Keratinocyte (primary cell): ENCODE measurements around the gene SH3PXD2B. TPM values are rescaled to one million over a fixed set of nuclear protein-coding genes. Genes with fewer than 3 reads are reported as not detected.

Experiments
- DNase-seq: peaks from one replicate; pipeline ENCODE4 v3.0.0-alpha.2; 2011; ENCODE audit warnings: low read depth, missing footprints, low spot score
- FAIRE-seq: peaks from 2 replicates; lab custom pipeline; 2011; peaks lifted over from hg19 to GRCh38; lab: Jason Lieb, UNC
- H2AFZ ChIP-seq: 2 replicates; pipeline ENCODE4 v1.6.0; 2012; ENCODE audit warnings: low read length, control low read depth, inconsistent platforms; ENCODE audit not compliant: control insufficient read depth
- H3K27ac ChIP-seq: 2 replicates; pipeline ENCODE4 v1.5.1; 2011; ENCODE audit warnings: low read length; ENCODE audit not compliant: control insufficient read depth, insufficient read depth
- H3K27me3 ChIP-seq: 3 replicates; pipeline ENCODE4 v1.6.0; 2011; ENCODE audit warnings: low read length; ENCODE audit not compliant: control insufficient read depth, insufficient read depth; ENCODE audit errors: extremely low read depth
- H3K36me3 ChIP-seq, 2 experiments: 2 replicates in 1 of 2; 3 replicates in 1 of 2; pipeline ENCODE4 v1.5.1; 2011; ENCODE audit warnings: low read length in 2 of 2, mild to moderate bottlenecking in 1 of 2; ENCODE audit not compliant: control insufficient read depth in 2 of 2, insufficient read depth in 2 of 2; ENCODE audit errors: extremely low read depth in 1 of 2
- H3K4me1 ChIP-seq: 3 replicates; pipeline ENCODE4 v1.5.1; 2011; ENCODE audit warnings: low read length; ENCODE audit not compliant: control insufficient read depth, insufficient read depth; ENCODE audit errors: extremely low read depth
- H3K4me2 ChIP-seq: 3 replicates; pipeline ENCODE4 v1.6.0; 2011; ENCODE audit warnings: low read depth, low read length; ENCODE audit not compliant: control insufficient read depth, insufficient read depth; ENCODE audit errors: extremely low read depth
- H3K4me3 ChIP-seq, 3 experiments: fragments of 200-600 bp in 1 of 3; sonication (generic) in 1 of 3; 2 replicates in 2 of 3; 3 replicates in 1 of 3; pipeline ENCODE4 v1.5.1; 2011 to 2016; ENCODE audit warnings: low read length in 3 of 3, mild to moderate bottlenecking in 3 of 3, control low read depth in 2 of 3, inconsistent platforms in 1 of 3, low read depth in 1 of 3, mixed read lengths in 1 of 3, mixed run types in 1 of 3, moderate library complexity in 1 of 3; ENCODE audit not compliant: control insufficient read depth in 2 of 3, insufficient read depth in 2 of 3; ENCODE audit errors: extremely low read depth in 1 of 3
- H3K79me2 ChIP-seq: 2 replicates; pipeline ENCODE4 v1.6.0; 2012; ENCODE audit warnings: low read length; ENCODE audit not compliant: control insufficient read depth, insufficient read depth
- H3K9ac ChIP-seq: 3 replicates; pipeline ENCODE4 v1.6.0; 2011; ENCODE audit warnings: low read length; ENCODE audit not compliant: control insufficient read depth, insufficient read depth; ENCODE audit errors: extremely low read depth
- H3K9me1 ChIP-seq: 3 replicates; pipeline ENCODE4 v1.6.0; 2011; ENCODE audit warnings: low read length; ENCODE audit not compliant: control insufficient read depth, insufficient read depth; ENCODE audit errors: extremely low read depth
- H3K9me3 ChIP-seq: 2 replicates; pipeline ENCODE4 v1.5.1; 2012; ENCODE audit warnings: low read depth, low read length; ENCODE audit not compliant: control insufficient read depth
- H4K20me1 ChIP-seq: 3 replicates; pipeline ENCODE4 v1.6.0; 2011; ENCODE audit warnings: low read length; ENCODE audit not compliant: control insufficient read depth, insufficient read depth; ENCODE audit errors: extremely low read depth
- EZH2 ChIP-seq: IDR thresholded peaks from one replicate; pipeline ENCODE4 v1.6.1; 2012; ENCODE audit warnings: inconsistent platforms, mild to moderate bottlenecking, low read length, moderate library complexity
- dilution Hi-C: fragments of 300-500 bp; cut with MboI; formaldehyde crosslinking; loops from one replicate; pipeline ENCODE4 v1.7.0; 2020; ENCODE audit warnings: low sequenced_read_pairs; ENCODE audit not compliant: extremely low pct_ligation_motif_present
- polyA plus RNA-seq, 5 experiments: library from polyadenylated mRNA; depleted of rRNA in 3 of 5; stranded (reverse) in 3 of 5; stranded (forward) in 1 of 5; unstranded in 1 of 5; fragments of >200 nt; gene quantifications; 1 replicate in 1 of 5; 2 replicates in 3 of 5; 3 replicates in 1 of 5; pipeline versions ENCODE4 v1.2.1 to v1.2.3, GENCODE V29; 2011 to 2012; ENCODE audit warnings: missing spikeins in 2 of 5, low read depth in 1 of 5, low replicate concordance in 1 of 5
- TF ChIP-seq, protein P1 (sequence below), 3 experiments: IDR thresholded peaks in 1 of 3; conservative IDR thresholded peaks in 1 of 3; optimal IDR thresholded peaks in 1 of 3; 2 replicates in 2 of 3; 3 replicates in 1 of 3; pipeline versions ENCODE3 to v1.5.1; 2011; ENCODE audit warnings: low read length in 3 of 3, mild to moderate bottlenecking in 3 of 3, moderate library complexity in 2 of 3, control low read depth in 1 of 3, inconsistent platforms in 1 of 3; ENCODE audit not compliant: insufficient read depth in 2 of 3; ENCODE audit errors: extremely low read depth in 1 of 3

The SH3PXD2B gene
- polyA plus RNA-seq, 1 donor (not counting 4 experiments of a cell fraction or from before 2014, with no cell fraction given): 17.3 TPM

GRCh38 chr5:172445866-172446265, 8.5 kb downstream of the SH3PXD2B start:
- Histone ChIP-seq H3K9me3 (no peaks in the 10 kb centered on the region), H3K27ac (no peak overlapping the region), H3K27me3 (no peaks in the 10 kb centered on the region), H3K79me2 (peaks cover 29% of the 10 kb centered on the region), H3K36me3 (peaks cover 0 to 1% of the 10 kb centered on the region in 2 experiments), H3K4me2 (no peak overlapping the region), H3K9ac (no peak overlapping the region), H3K9me1 (peaks cover 1% of the 10 kb centered on the region), H2AFZ (no peak overlapping the region), H3K4me3 (no peak overlapping the region), H4K20me1 (peaks cover 45% of the 10 kb centered on the region), H3K4me1 (peaks cover 26% of the 10 kb centered on the region)
- DNase-seq (no peak), FAIRE-seq (no peak)
- TF ChIP-seq EZH2: no peak
- TF ChIP-seq, protein P1, sequence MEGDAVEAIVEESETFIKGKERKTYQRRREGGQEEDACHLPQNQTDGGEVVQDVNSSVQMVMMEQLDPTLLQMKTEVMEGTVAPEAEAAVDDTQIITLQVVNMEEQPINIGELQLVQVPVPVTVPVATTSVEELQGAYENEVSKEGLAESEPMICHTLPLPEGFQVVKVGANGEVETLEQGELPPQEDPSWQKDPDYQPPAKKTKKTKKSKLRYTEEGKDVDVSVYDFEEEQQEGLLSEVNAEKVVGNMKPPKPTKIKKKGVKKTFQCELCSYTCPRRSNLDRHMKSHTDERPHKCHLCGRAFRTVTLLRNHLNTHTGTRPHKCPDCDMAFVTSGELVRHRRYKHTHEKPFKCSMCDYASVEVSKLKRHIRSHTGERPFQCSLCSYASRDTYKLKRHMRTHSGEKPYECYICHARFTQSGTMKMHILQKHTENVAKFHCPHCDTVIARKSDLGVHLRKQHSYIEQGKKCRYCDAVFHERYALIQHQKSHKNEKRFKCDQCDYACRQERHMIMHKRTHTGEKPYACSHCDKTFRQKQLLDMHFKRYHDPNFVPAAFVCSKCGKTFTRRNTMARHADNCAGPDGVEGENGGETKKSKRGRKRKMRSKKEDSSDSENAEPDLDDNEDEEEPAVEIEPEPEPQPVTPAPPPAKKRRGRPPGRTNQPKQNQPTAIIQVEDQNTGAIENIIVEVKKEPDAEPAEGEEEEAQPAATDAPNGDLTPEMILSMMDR (optimal IDR thresholded peaks at IDR 0.05 in 1 of 3, IDR thresholded peaks at IDR 0.05 in 1 of 3, conservative IDR thresholded peaks at IDR 0.05 in 1 of 3; ENCODE audit: extremely low read depth in 1 of 3, insufficient read depth in 2 of 3, low read length in 3 of 3): no peak
- dilution Hi-C loops: no loop called here

- Histone ChIP-seq H3K9me3 (no peaks in the 10 kb centered on the region), H3K4me3 (no peak overlapping the region), H3K9me1 (no peaks in the 10 kb centered on the region), H3K27me3 (no peaks in the 10 kb centered on the region), H2AFZ (no peak overlapping the region), H3K27ac (no peak overlapping the region), H3K9ac (no peak overlapping the region), H3K36me3 (peaks cover 0 to 1% of the 10 kb centered on the region in 2 experiments), H3K4me2 (no peak overlapping the region), H3K79me2 (peaks cover 28% of the 10 kb centered on the region), H4K20me1 (peaks cover 41% of the 10 kb centered on the region), H3K4me1 (peaks cover 26% of the 10 kb centered on the region)
- FAIRE-seq (no peak), DNase-seq (no peak)
- dilution Hi-C loops: no loop called here
- TF ChIP-seq, protein P1 (optimal IDR thresholded peaks at IDR 0.05 in 1 of 3, IDR thresholded peaks at IDR 0.05 in 1 of 3, conservative IDR thresholded peaks at IDR 0.05 in 1 of 3; ENCODE audit: extremely low read depth in 1 of 3, insufficient read depth in 2 of 3, low read length in 3 of 3): no peak
- TF ChIP-seq EZH2: no peak
These were observed 9.5 kb downstream of the SH3PXD2B start for GRCh38 chr5:172444626-172445365.
